Endothelial cell of umbilical vein (primary cell): ENCODE measurements around the gene FRK. TPM values are rescaled to one million over a fixed set of nuclear protein-coding genes. Genes with fewer than 3 reads are reported as not detected.

ENCODE experiments used
- BruUV-seq: library from RNA; stranded (reverse); fragments of 400-500 nt; replicated peaks from 2 replicates; lab custom pipeline; 2021; lab: Mats Ljungman, UMichigan
- CTCF ChIA-PET: fragments of 300-600, 350-600 bp; sonication (Branson Sonifier 250); formaldehyde crosslinking; loops from one replicate; lab custom pipeline; 2021; ENCODE audit warnings: antibody characterized with exemption, inconsistent platforms; lab: Charles Lee
- POLR2A ChIA-PET: fragments of 300-600, 350-600 bp; sonication (Branson Sonifier 250); formaldehyde crosslinking; loops from one replicate; lab custom pipeline; 2021; ENCODE audit warnings: antibody characterized with exemption, inconsistent platforms; lab: Charles Lee
- DNase-seq: peaks from one replicate; pipeline ENCODE4 v3.0.0-alpha.2; 2011; ENCODE audit warnings: low read depth, low spot score
- FAIRE-seq: peaks from 2 replicates; lab custom pipeline; 2011; peaks lifted over from hg19 to GRCh38; lab: Jason Lieb, UNC
- H2AFZ ChIP-seq: 2 replicates; pipeline ENCODE4 v1.6.0; 2012; ENCODE audit warnings: low read depth, low read length, control low read depth, inconsistent platforms
- H3K27ac ChIP-seq: 2 replicates; pipeline ENCODE4 v1.5.1; 2011; ENCODE audit warnings: low read depth, mild to moderate bottlenecking, control low read depth, low read length, moderate library complexity; ENCODE audit not compliant: insufficient read depth
- H3K27me3 ChIP-seq, 2 experiments: 2 replicates each; pipeline versions ENCODE4 v1.6.0 to v1.6.1; 2011; ENCODE audit warnings: low read length in 2 of 2, mixed read lengths in 1 of 2; ENCODE audit not compliant: control insufficient read depth in 2 of 2, insufficient read depth in 2 of 2
- H3K36me3 ChIP-seq, 2 experiments: 2 replicates in 1 of 2; 3 replicates in 1 of 2; pipeline ENCODE4 v1.5.1; 2011; ENCODE audit warnings: low read length in 2 of 2, mild to moderate bottlenecking in 1 of 2, moderate library complexity in 1 of 2; ENCODE audit not compliant: control insufficient read depth in 2 of 2, insufficient read depth in 2 of 2; ENCODE audit errors: extremely low read depth in 1 of 2
- H3K4me1 ChIP-seq: 3 replicates; pipeline ENCODE4 v1.5.1; 2011; ENCODE audit warnings: mild to moderate bottlenecking, low read length; ENCODE audit not compliant: control insufficient read depth, insufficient read depth; ENCODE audit errors: extremely low read depth
- H3K4me2 ChIP-seq: 2 replicates; pipeline ENCODE4 v1.6.1; 2011; ENCODE audit warnings: low read length, control low read depth, mixed read lengths; ENCODE audit not compliant: insufficient read depth
- H3K4me3 ChIP-seq, 3 experiments: fragments of 200-600 bp in 1 of 3; sonication (generic), shearing (Covaris generic) in 1 of 3; replicated peaks in 1 of 3; 2 replicates each; pipeline ENCODE4 v1.5.1; 2011 to 2016; ENCODE audit warnings: control low read depth in 3 of 3, low read length in 3 of 3, mild to moderate bottlenecking in 2 of 3, inconsistent platforms in 1 of 3, low read depth in 1 of 3, moderate library complexity in 1 of 3; ENCODE audit not compliant: insufficient read depth in 1 of 3
- H3K79me2 ChIP-seq: 2 replicates; pipeline ENCODE4 v1.6.0; 2012; ENCODE audit warnings: low read length, inconsistent platforms; ENCODE audit not compliant: control insufficient read depth, insufficient read depth
- H3K9ac ChIP-seq: replicated peaks from 2 replicates; pipeline ENCODE3; 2011; ENCODE audit warnings: low read length, control low read depth; ENCODE audit not compliant: insufficient read depth; ENCODE audit errors: extremely low read depth
- H3K9me1 ChIP-seq: replicated peaks from 3 replicates; pipeline ENCODE4 v1.6.0; 2011; ENCODE audit warnings: mild to moderate bottlenecking, low read length; ENCODE audit not compliant: control insufficient read depth, insufficient read depth; ENCODE audit errors: extremely low read depth
- H3K9me3 ChIP-seq: replicated peaks from 2 replicates; pipeline ENCODE4 v1.5.1; 2012; ENCODE audit warnings: low read length, inconsistent platforms; ENCODE audit not compliant: control insufficient read depth, insufficient read depth
- H4K20me1 ChIP-seq: replicated peaks from 2 replicates; pipeline ENCODE3; 2011; ENCODE audit warnings: mild to moderate bottlenecking, low read length; ENCODE audit not compliant: control insufficient read depth, insufficient read depth; ENCODE audit errors: extremely low read depth
- EZH2 ChIP-seq: IDR thresholded peaks from 2 replicates; pipeline ENCODE4 v1.6.1; 2012; ENCODE audit warnings: borderline replicate concordance, low read depth, mild to moderate bottlenecking, moderate library complexity, low read length, inconsistent platforms; ENCODE audit not compliant: severe bottlenecking
- FOS ChIP-seq: IDR thresholded peaks from 2 replicates; pipeline ENCODE4 v1.6.1; 2011; ENCODE audit warnings: mild to moderate bottlenecking, low read length, moderate library complexity, borderline replicate concordance; ENCODE audit not compliant: insufficient read depth
- GATA2 ChIP-seq: IDR thresholded peaks from 2 replicates; pipeline ENCODE4 v1.7.0; 2011; ENCODE audit warnings: low read depth, mild to moderate bottlenecking, moderate library complexity, mixed read lengths, low read length; ENCODE audit not compliant: insufficient read length, insufficient read depth
- JUN ChIP-seq: IDR thresholded peaks from 2 replicates; pipeline ENCODE4 v1.6.1; 2011; ENCODE audit warnings: borderline replicate concordance, low read depth; ENCODE audit not compliant: insufficient read length, insufficient read depth
- MYC ChIP-seq: IDR thresholded peaks from one replicate; pipeline ENCODE4 v1.6.1; 2011; ENCODE audit warnings: mild to moderate bottlenecking, low read depth, low read length
- POLR2A ChIP-seq: IDR thresholded peaks from 2 replicates; pipeline ENCODE4 v1.6.1; 2012; ENCODE audit warnings: low read depth, mild to moderate bottlenecking, control low read depth, low read length
- POLR2AphosphoS5 ChIP-seq: IDR thresholded peaks from 2 replicates; pipeline ENCODE4 v1.6.1; 2012; ENCODE audit warnings: low read depth, mild to moderate bottlenecking, control low read depth, low read length, moderate library complexity; ENCODE audit not compliant: insufficient read depth
- dilution Hi-C: fragments of 300-500 bp; cut with MboI; formaldehyde crosslinking; loops from one replicate; pipeline ENCODE4 v1.15.0; 2019; ENCODE audit warnings: low sequenced_read_pairs; ENCODE audit not compliant: extremely low pct_ligation_motif_present
- intact Hi-C: fragments of 100-400 bp; cut with micrococcal nuclease; formaldehyde crosslinking; loops from one replicate; pipeline ENCODE4 v1.10.0; 2022
- polyA plus RNA-seq, 4 experiments: library from polyadenylated mRNA; depleted of rRNA in 3 of 4; stranded (reverse) in 3 of 4; unstranded in 1 of 4; fragments of >200 nt; gene quantifications; 2 replicates each; pipeline versions ENCODE4 v1.2.1 to v1.2.3, GENCODE V29; 2011 to 2012; ENCODE audit warnings: missing spikeins in 1 of 4
- total RNA-seq: library from RNA; stranded (reverse); gene quantifications from 2 replicates; pipeline ENCODE4 v1.2.3, GENCODE V29; 2021
- TF ChIP-seq, protein P1 (sequence below): IDR thresholded peaks from 2 replicates; pipeline ENCODE4 v1.6.1; 2011; ENCODE audit not compliant: insufficient read depth, insufficient read length
- TF ChIP-seq, protein P2 (sequence below), 2 donors: IDR thresholded peaks; 1 replicate in 1 of 2; 2 replicates in 1 of 2; pipeline ENCODE4 v1.5.1; 2011; ENCODE audit warnings: low read length in 2 of 2, mild to moderate bottlenecking in 2 of 2, moderate library complexity in 2 of 2, control low read depth in 1 of 2, inconsistent platforms in 1 of 2, low read depth in 1 of 2; ENCODE audit not compliant: insufficient read depth in 1 of 2; ENCODE audit errors: extremely low read depth in 1 of 2

The FRK gene
- total and polyA plus RNA-seq, 2 donors (not counting 3 experiments of a cell fraction or from before 2014, with no cell fraction given): 0.01 TPM; not detected in 1

DNA sequence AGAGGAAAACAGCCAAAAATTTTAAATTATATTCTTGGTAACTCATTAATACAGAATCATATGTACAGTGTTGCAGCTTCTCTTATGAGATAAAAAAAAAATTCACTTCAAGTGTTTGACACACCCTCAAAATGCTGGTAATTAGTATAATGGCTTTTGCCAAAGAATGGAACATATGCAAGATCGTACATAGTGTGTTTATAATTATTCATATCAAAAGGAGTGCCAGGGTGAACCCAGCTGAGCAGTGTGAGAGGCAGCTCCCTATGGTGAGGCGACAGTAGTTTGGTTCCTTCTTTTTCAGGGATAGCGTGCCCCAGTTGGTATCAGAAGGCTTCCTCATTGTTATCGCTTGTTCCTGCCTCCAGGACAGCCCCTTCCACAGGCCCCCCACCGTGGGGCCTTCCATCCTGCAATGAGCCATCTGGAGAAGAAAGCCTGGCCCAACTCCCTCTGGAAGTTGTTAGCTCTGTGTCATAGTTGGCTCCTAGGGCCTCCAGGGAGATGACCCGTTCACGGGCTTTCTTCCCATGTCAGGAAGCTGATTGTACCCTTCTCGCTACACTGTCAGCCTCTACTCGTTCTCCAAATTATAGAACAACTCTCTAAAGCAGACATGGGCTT, 150.7 kb downstream of the FRK start:
- no peaks in the 10 kb centered on the region for H3K27me3 ChIP-seq
- TF ChIP-seq, protein P1, sequence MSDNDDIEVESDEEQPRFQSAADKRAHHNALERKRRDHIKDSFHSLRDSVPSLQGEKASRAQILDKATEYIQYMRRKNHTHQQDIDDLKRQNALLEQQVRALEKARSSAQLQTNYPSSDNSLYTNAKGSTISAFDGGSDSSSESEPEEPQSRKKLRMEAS: no peak
- TF ChIP-seq MYC (no peak), POLR2A (no peak), JUN (no peak), FOS (no peak), GATA2 (no peak), POLR2AphosphoS5 (no peak), EZH2 (no peak)
- TF ChIP-seq, protein P2, sequence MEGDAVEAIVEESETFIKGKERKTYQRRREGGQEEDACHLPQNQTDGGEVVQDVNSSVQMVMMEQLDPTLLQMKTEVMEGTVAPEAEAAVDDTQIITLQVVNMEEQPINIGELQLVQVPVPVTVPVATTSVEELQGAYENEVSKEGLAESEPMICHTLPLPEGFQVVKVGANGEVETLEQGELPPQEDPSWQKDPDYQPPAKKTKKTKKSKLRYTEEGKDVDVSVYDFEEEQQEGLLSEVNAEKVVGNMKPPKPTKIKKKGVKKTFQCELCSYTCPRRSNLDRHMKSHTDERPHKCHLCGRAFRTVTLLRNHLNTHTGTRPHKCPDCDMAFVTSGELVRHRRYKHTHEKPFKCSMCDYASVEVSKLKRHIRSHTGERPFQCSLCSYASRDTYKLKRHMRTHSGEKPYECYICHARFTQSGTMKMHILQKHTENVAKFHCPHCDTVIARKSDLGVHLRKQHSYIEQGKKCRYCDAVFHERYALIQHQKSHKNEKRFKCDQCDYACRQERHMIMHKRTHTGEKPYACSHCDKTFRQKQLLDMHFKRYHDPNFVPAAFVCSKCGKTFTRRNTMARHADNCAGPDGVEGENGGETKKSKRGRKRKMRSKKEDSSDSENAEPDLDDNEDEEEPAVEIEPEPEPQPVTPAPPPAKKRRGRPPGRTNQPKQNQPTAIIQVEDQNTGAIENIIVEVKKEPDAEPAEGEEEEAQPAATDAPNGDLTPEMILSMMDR (IDR thresholded peaks at IDR 0.05; ENCODE audit: extremely low read depth in 1 of 2, insufficient read depth in 1 of 2, low read depth in 1 of 2, low read length in 2 of 2): no peak
- H3K27ac ChIP-seq: no peak overlapping the region
- no peak overlapping the region for H3K9ac ChIP-seq
- H4K20me1 ChIP-seq: no peaks in the 10 kb centered on the region
- no peak overlapping the region for H3K4me3 ChIP-seq
- no peaks in the 10 kb centered on the region for H3K79me2 ChIP-seq
- no peak overlapping the region for H3K4me2 ChIP-seq
- intact Hi-C loops (no loop called here), dilution Hi-C loops (no loop called here)
- no peaks in the 10 kb centered on the region for H3K9me1 ChIP-seq
- FAIRE-seq: no peak
- DNase-seq: no peak
- no peak overlapping the region for H2AFZ ChIP-seq
- CTCF ChIA-PET: interaction anchor here (2.0 kb wide), 1 partner anchor 14 kb away, joined by 7 read pairs; no protein-coding TSS in a partner anchor
- H3K9me3 ChIP-seq: no peaks in the 10 kb centered on the region
- no peaks in the 10 kb centered on the region for H3K4me1 ChIP-seq
- POLR2A ChIA-PET: no interaction called here
- no TSS peak for BruUV-seq
- H3K36me3 ChIP-seq: no peaks in the 10 kb centered on the region
